Medulla oblongata (tissue), 1 donor: ENCODE results near the gene TATDN2.

ENCODE experiments used
- DNase-seq: peaks from one replicate; pipeline ENCODE4 v3.0.0-alpha.2; 2015; ENCODE audit errors: extremely low spot score

TATDN2 gene

DNA sequence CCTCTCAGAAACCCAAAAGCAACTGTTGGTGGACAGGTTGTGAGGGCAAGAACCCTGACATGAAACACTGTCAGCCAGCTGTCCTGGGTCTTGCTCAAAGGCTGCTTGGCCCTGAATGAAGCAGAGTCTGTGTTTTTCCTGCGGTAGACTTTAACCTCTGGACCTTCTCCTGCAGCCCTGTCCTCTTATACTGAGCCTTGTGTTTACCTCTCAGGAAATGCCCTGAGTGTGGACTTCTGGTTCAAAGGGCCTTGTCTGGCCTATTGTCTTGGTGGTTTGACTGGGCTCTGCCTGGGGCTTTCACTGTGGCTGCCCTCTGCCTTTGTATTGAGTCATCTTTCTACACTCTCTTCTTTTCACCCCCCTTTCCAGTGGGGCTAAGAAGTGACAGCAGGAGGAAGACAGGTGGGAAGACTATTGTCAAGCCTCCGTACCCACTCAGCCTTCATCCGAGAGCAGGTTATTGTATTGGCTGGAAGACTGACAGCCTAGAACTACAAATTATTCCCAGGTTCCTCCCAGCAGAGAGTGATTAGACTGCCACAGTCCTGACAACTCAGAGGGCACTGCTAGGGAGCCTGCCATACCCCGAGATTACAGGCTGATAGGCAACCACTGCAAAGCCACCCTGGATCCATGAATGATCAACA lies 69.2 kb downstream of the TATDN2 start:
- DNase-seq, result no peak

GRCh38 chr3:10317961-10318350 lies 69.7 kb downstream of the TATDN2 start:
- DNase-seq, result no peak

DNA sequence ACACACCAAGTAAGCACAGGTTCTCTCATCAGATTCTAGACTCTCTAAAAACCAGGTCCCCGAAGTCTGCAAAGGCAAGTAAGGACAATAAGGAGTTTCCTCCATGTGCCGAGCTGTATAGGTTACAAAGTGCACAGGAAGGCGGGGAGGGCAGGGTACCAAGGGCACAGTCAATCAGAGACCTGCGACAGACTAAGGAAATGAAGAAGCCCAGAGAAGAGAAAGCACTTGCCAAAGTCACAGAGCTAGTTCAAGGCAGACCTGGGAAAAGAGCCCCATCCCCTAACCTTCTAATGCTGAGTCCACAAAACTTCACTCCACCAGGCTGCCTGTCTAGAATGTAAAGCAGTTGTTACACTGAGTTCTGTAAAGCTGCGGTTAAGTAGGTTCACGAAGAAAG lies 71.0 kb downstream of the TATDN2 start:
- no peak for DNase-seq

GRCh38 chr3:10319804-10320203 lies 71.5 kb downstream of the TATDN2 start:
- DNase-seq, result no peak

- DNase-seq, result no peak
Measured at GRCh38 chr3:10320320-10320677, 72.0 kb downstream of the TATDN2 start.

- DNase-seq, result no peak
Measured at GRCh38 chr3:10321630-10322351, 73.5 kb downstream of the TATDN2 start.

DNA sequence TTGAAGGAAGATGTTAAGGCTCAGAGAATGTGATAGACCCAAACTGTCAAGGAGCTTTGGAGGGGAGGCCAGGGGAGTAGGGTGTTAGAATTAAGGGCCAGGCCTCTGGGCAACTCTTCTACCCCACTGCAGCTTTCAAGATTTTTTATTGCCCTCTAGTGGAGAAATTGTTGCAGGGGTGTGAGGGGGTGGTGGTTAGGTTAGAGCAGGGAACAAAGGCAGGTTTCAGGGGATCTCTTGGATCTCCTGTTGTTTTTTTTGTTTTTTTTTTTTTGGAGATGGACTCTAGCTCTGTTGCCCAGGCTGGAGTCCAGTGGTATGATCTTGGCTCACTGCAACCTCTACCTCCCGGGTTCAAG lies 74.1 kb downstream of the TATDN2 start:
- DNase-seq, result no peak

DNA sequence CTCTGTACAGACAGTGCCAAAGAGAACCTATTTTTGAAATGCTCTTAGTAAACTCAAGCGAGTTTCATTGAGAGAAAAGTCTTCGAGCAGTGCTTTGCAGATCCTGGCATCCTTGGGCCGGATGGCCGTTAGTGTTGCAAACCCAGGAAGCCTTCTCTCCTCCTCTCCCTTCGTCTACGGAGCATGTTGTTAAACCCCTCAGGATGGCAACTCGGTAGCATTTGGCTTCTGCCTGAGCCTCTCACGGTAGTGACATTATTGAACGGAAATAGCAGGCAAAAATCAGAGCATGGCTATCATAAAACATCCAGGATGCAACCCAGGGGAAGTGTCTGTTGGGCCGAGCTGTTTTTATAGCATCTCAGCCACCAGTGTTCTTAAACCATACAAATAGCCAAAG lies 79.3 kb downstream of the TATDN2 start:
- DNase-seq, result no peak

DNA sequence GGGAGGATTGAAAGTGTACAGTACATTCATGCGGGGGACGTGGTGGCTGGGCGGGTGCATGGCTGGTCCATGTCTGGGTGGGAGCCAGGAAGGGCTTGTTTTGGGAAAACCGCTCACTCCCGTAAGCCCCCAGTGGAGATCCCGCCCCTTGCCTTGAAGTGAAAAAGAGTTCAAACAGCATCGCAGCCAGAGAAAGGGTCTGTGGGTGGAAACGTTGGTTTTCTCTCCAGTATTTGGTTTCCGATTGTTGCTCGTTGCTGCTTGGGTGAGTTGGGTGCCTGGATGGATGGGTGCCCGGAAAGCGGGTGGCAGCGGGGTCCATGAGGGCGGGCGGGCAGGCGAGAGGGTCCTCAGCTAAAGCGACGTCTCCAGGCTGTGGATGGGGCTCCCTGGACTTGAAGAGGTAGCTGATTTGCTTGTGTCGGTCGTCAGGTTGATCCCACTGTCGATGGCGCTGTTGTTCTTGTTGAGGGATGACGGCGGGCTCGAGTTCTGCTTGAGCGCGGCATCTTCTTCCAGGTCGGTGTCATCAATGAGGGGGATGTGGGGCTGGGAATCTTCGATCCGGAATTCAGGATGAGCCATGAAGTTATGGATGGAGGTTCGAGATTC lies 80.3 kb downstream of the TATDN2 start:
- no peak for DNase-seq

DNA sequence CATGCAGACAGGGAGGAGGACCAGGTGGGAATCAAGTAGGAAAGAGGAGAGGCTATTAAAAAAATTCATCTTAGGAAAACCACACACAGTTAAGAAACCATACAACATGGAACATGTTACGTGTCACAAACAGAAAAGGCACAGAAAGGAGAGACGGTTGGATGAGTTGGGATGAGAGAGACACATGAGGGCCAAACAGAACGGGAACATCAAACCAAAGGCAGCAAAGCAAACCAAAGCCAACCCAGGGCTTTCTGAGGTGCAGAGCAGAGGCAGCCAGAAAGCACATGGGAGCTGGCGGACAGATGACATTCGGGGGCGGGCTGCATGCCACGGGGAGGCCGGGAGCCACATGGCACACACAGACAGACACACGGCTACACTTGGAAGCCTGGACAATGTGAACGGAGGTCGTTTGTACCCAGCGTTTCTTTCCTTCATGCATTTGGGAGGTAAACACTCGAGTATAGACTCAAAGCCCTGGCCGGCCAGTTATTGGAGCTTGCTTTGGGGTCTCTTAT lies 81.3 kb downstream of the TATDN2 start:
- DNase-seq, result peak; percentile 12

- DNase-seq, result no peak
Measured at GRCh38 chr3:10330319-10330718, 82.1 kb downstream of the TATDN2 start.
